ENCODE data around the gene LDLRAD4.
"Not testable (repeated sequence)": the region's sequence is repeated elsewhere in the genome, so short reads cannot be mapped to it uniquely, and the experiment has no call there.

The LDLRAD4 gene

GRCh38 chr18:13658436-13659204 lies 440.1 kb downstream of the LDLRAD4 start:
- DNase-seq: no peak

GRCh38 chr18:13660510-13660909 lies 441.9 kb downstream of the LDLRAD4 start:
- DNase-seq: no peak

GRCh38 chr18:13661051-13661778 lies 442.7 kb downstream of the LDLRAD4 start:
- no peak for DNase-seq

GRCh38 chr18:13661779-13662256 lies 443.3 kb downstream of the LDLRAD4 start:
- no peak for DNase-seq

- no peak for DNase-seq
These were observed 454.1 kb downstream of the LDLRAD4 start for GRCh38 chr18:13672657-13673056.

- DNase-seq: no peak
These were observed 457.9 kb downstream of the LDLRAD4 start for GRCh38 chr18:13676471-13676870.

GRCh38 chr18:13677350-13677749 lies 458.8 kb downstream of the LDLRAD4 start:
- DNase-seq: not testable (repeated sequence)

GRCh38 chr18:13680612-13681011 lies 462.1 kb downstream of the LDLRAD4 start:
- DNase-seq: no peak

GRCh38 chr18:13681701-13682100 lies 463.1 kb downstream of the LDLRAD4 start:
- no peak for DNase-seq

- no peak for DNase-seq
These were observed 466.0 kb downstream of the LDLRAD4 start for GRCh38 chr18:13684546-13684945.

- DNase-seq: no peak
These were observed 469.9 kb downstream of the LDLRAD4 start for GRCh38 chr18:13688191-13689136.

- DNase-seq: not testable (repeated sequence)
These were observed 471.5 kb downstream of the LDLRAD4 start for GRCh38 chr18:13690060-13690459.

- DNase-seq: not testable (repeated sequence)
These were observed 476.8 kb downstream of the LDLRAD4 start for GRCh38 chr18:13695337-13695736.

- no peak for DNase-seq
These were observed 478.4 kb downstream of the LDLRAD4 start for GRCh38 chr18:13696961-13697360.

GRCh38 chr18:13700153-13700552 lies 481.6 kb downstream of the LDLRAD4 start:
- DNase-seq: no peak
